T-cell (primary cell): ENCODE results near the gene IWS1. TPM values are rescaled to one million over a fixed set of nuclear protein-coding genes. Genes with fewer than 3 reads are reported as not detected.
"Not testable (repeated sequence)": the region's sequence is repeated elsewhere in the genome, so short reads cannot be mapped to it uniquely, and the experiment has no call there.

Experiments
- ATAC-seq, 4 experiments: fragments of 200-7000 bp in 3 of 4; fragments of 150-1000 bp in 1 of 4; cut with Tn5 transposase; replicated peaks in 1 of 4; 1 replicate in 3 of 4; 2 replicates in 1 of 4; pipeline ENCODE4 v1.10.0; 2021; ENCODE audit warnings: moderate library complexity in 3 of 4, mild to moderate bottlenecking in 2 of 4, moderate number of reproducible peaks in 1 of 4
- CTCF ChIA-PET, 2 donors: fragments of 300-600 bp; sonication (Branson Sonifier 250); formaldehyde crosslinking; loops; one replicate each; lab custom pipeline; 2022; ENCODE audit warnings: antibody characterized with exemption in 2 of 2; lab: Charles Lee
- POLR2A ChIA-PET, 2 donors: fragments of 300-600 bp; sonication (Branson Sonifier 250); formaldehyde crosslinking; loops; one replicate each; lab custom pipeline; 2022; ENCODE audit warnings: antibody characterized with exemption in 2 of 2; lab: Charles Lee
- DNase-seq, 35 experiments: peaks; one replicate each; pipeline versions ENCODE4 v3.0.0 to v3.0.0-alpha.2; 2013 to 2023
- H3K27ac ChIP-seq: one replicate; pipeline ENCODE4 v1.5.1; 2013; ENCODE audit warnings: low read length
- H3K27me3 ChIP-seq, 2 experiments: replicated peaks in 1 of 2; 1 replicate in 1 of 2; 2 replicates in 1 of 2; pipeline versions ENCODE4 v1.6.1 to v1.7.0; 2013; ENCODE audit warnings: low read length in 1 of 2, mixed read lengths in 1 of 2; ENCODE audit not compliant: control insufficient read depth in 2 of 2, insufficient read depth in 2 of 2; ENCODE audit errors: extremely low read depth in 1 of 2
- H3K36me3 ChIP-seq, 2 donors: 1 replicate in 1 of 2; 2 replicates in 1 of 2; pipeline versions ENCODE4 v1.6.1 to v1.7.0; 2013; ENCODE audit warnings: low read length in 1 of 2; ENCODE audit not compliant: control insufficient read depth in 2 of 2, insufficient read depth in 1 of 2; ENCODE audit errors: extremely low read depth in 1 of 2
- H3K4me1 ChIP-seq, 2 experiments: 1 replicate in 1 of 2; 2 replicates in 1 of 2; pipeline versions ENCODE4 v1.6.1 to v1.7.0; 2013; ENCODE audit warnings: low read length in 2 of 2, mixed read lengths in 1 of 2; ENCODE audit not compliant: insufficient read depth in 2 of 2, control insufficient read depth in 1 of 2; ENCODE audit errors: extremely low read depth in 1 of 2
- H3K4me3 ChIP-seq, 2 donors: 1 replicate in 1 of 2; 2 replicates in 1 of 2; pipeline versions ENCODE4 v1.5.1 to v1.7.0; 2013; ENCODE audit warnings: mild to moderate bottlenecking in 2 of 2, low read length in 1 of 2, moderate library complexity in 1 of 2; ENCODE audit not compliant: control insufficient read depth in 1 of 2; ENCODE audit errors: extremely low read depth in 1 of 2
- H3K9me3 ChIP-seq: 2 replicates; pipeline ENCODE4 v1.7.0; 2013
- H3K27ac Mint-ChIP-seq, 2 donors: one replicate each; pipeline ENCODE4 v1.8.0; 2020 to 2021; ENCODE audit warnings: mild to moderate bottlenecking in 2 of 2, mixed read lengths in 2 of 2
- H3K27me3 Mint-ChIP-seq, 2 donors: one replicate each; pipeline ENCODE4 v1.8.0; 2021 to 2022; ENCODE audit warnings: mixed read lengths in 2 of 2
- H3K36me3 Mint-ChIP-seq: one replicate; pipeline ENCODE4 v1.8.0; 2021; ENCODE audit warnings: mixed read lengths
- H3K4me1 Mint-ChIP-seq, 3 donors: one replicate each; pipeline ENCODE4 v1.8.0; 2020 to 2022; ENCODE audit warnings: mixed read lengths in 3 of 3, mild to moderate bottlenecking in 1 of 3
- H3K4me3 Mint-ChIP-seq, 3 donors: one replicate each; pipeline ENCODE4 v1.8.0; 2020 to 2022; ENCODE audit warnings: mild to moderate bottlenecking in 3 of 3, mixed read lengths in 3 of 3, moderate library complexity in 3 of 3
- H3K9me3 Mint-ChIP-seq, 3 donors: one replicate each; pipeline ENCODE4 v1.8.0; 2020 to 2022; ENCODE audit warnings: mixed read lengths in 3 of 3
- WGBS: methylation state at CpG from one replicate; pipeline ENCODE4 v1.1.5; 2013; ENCODE audit warnings: missing lambda C conversion rate; ENCODE audit not compliant: insufficient coverage; 5-methylcytosine and 5-hydroxymethylcytosine counted together
- total RNA-seq, 35 experiments: library from RNA in 6 of 35; stranded (reverse) in 6 of 35; fragments of 120-200 nt in 1 of 35; gene quantifications; one replicate each; pipeline versions ENCODE4 v1.2.1 to v1.2.4 and lab custom pipeline; 2013 to 2026

Gene IWS1
- total RNA-seq, 5 donors from 2014 or later (not counting 1 experiment from before 2014, with no cell fraction given), result 20.8 to 47.1 (median 42.6) TPM

GRCh38 chr2:127535918-127536317 lies 9.6 kb upstream of the IWS1 start:
- POLR2A ChIA-PET, result no interaction called here
- H3K4me3 ChIP-seq, result no peak overlapping the region

GRCh38 chr2:127535422-127535901 lies 9.2 kb upstream of the IWS1 start, which contains the start of gene MYO7B:
Gene MYO7B (plus strand): TSS chr2:127535683. CDS start chr2:127559723, 24,040 bp downstream.
- Mint-ChIP-seq H3K4me3 (no peak within 1 kb of the TSS), H3K27ac (no peak within 1 kb of the TSS), H3K36me3 (no peaks in the 10 kb centered on the region), H3K9me3 (peaks cover 0 to 1% (median 0%) of the 10 kb centered on the region in 3 donors), H3K27me3 (peaks cover 0 to 11% of the 10 kb centered on the region in 2 donors), H3K4me1 (no peaks in the 10 kb centered on the region)
- Histone ChIP-seq H3K4me3 (no peak within 1 kb of the TSS), H3K27ac (no peak within 1 kb of the TSS), H3K27me3 (peaks cover 0 to 28% of the 10 kb centered on the region in 2 experiments), H3K36me3 (no peaks in the 10 kb centered on the region), H3K4me1 (no peaks in the 10 kb centered on the region), H3K9me3 (no peaks in the 10 kb centered on the region)
- CTCF ChIA-PET, result no interaction called here
- no peak for ATAC-seq
- no peak for DNase-seq
- 79% methylated on average over 5 of the region's 11 CpGs for WGBS
- POLR2A ChIA-PET, result no interaction called here

More at GRCh38 chr2:127535918-127536317, 9.6 kb upstream of the IWS1 start:
- WGBS, result 84% methylated on average over 6 of the region's 6 CpGs
- H3K4me3 Mint-ChIP-seq, result no peak overlapping the region
- H3K27ac Mint-ChIP-seq, result no peak overlapping the region
- Histone ChIP-seq H3K4me1 (no peaks in the 10 kb centered on the region), H3K9me3 (no peaks in the 10 kb centered on the region), H3K36me3 (no peaks in the 10 kb centered on the region), H3K27ac (no peak overlapping the region), H3K27me3 (peaks cover 0 to 28% of the 10 kb centered on the region in 2 experiments)
- H3K9me3 Mint-ChIP-seq, result no peaks in the 10 kb centered on the region
- H3K36me3 Mint-ChIP-seq, result no peaks in the 10 kb centered on the region
- peaks cover 0 to 11% of the 10 kb centered on the region in 2 donors for H3K27me3 Mint-ChIP-seq
- CTCF ChIA-PET, result no interaction called here
- DNase-seq, result no peak
- H3K4me1 Mint-ChIP-seq, result no peaks in the 10 kb centered on the region
- no peak for ATAC-seq

- no peaks in the 10 kb centered on the region for H3K36me3 ChIP-seq
- H3K36me3 Mint-ChIP-seq, result no peaks in the 10 kb centered on the region
- H3K4me3 ChIP-seq, result no peak overlapping the region
- no peaks in the 10 kb centered on the region for H3K9me3 ChIP-seq
- ChIA-PET CTCF (no interaction called here), POLR2A (no interaction called here)
- H3K27me3 Mint-ChIP-seq, result peaks cover 0 to 9% of the 10 kb centered on the region in 2 donors
- no peak overlapping the region for H3K4me3 Mint-ChIP-seq
- no peak for ATAC-seq
- no peak for DNase-seq
- no peak overlapping the region for H3K27ac Mint-ChIP-seq
- no peak overlapping the region for H3K27ac ChIP-seq
- H3K4me1 ChIP-seq, result peaks cover 2 to 4% of the 10 kb centered on the region in 2 experiments
- H3K27me3 ChIP-seq, result peaks cover 0 to 25% of the 10 kb centered on the region in 2 experiments
- 94% methylated on average over 7 of the region's 8 CpGs for WGBS
- peaks cover 0 to 6% (median 4%) of the 10 kb centered on the region in 3 donors for H3K9me3 Mint-ChIP-seq
- H3K4me1 Mint-ChIP-seq, result peaks cover 6 to 8% (median 8%) of the 10 kb centered on the region in 3 donors
Measured at GRCh38 chr2:127532296-127532695, 6.0 kb upstream of the IWS1 start.

- ATAC-seq (no peak), DNase-seq (no peak)
- H3K27ac Mint-ChIP-seq, result no peak overlapping the region
- Histone ChIP-seq H3K9me3 (no peaks in the 10 kb centered on the region), H3K36me3 (no peaks in the 10 kb centered on the region), H3K27me3 (peaks cover 0 to 19% of the 10 kb centered on the region in 2 experiments), H3K4me1 (peaks cover 2 to 5% of the 10 kb centered on the region in 2 experiments), H3K4me3 (no peak overlapping the region), H3K27ac (no peak overlapping the region)
- no peaks in the 10 kb centered on the region for H3K36me3 Mint-ChIP-seq
- WGBS, result 89% methylated on average over 3 of the region's 4 CpGs
- H3K9me3 Mint-ChIP-seq, result peaks cover 0 to 6% (median 4%) of the 10 kb centered on the region in 3 donors
- no peak overlapping the region for H3K4me3 Mint-ChIP-seq
- ChIA-PET CTCF (interaction anchor here in 1 of 2 donors (2.0 kb wide), 1 partner anchor 52 kb away, joined by 4 read pairs; no protein-coding TSS in a partner anchor), POLR2A (no interaction called here)
- H3K4me1 Mint-ChIP-seq, result peaks cover 11 to 15% (median 15%) of the 10 kb centered on the region in 3 donors
- H3K27me3 Mint-ChIP-seq, result peaks cover 0 to 8% of the 10 kb centered on the region in 2 donors
Measured at GRCh38 chr2:127531221-127531648, 4.9 kb upstream of the IWS1 start.

GRCh38 chr2:127530245-127531140 lies 4.2 kb upstream of the IWS1 start:
- H3K27ac ChIP-seq, result no peak overlapping the region
- H3K4me1 ChIP-seq, result peaks cover 3 to 6% of the 10 kb centered on the region in 2 experiments
- no peak overlapping the region for H3K27ac Mint-ChIP-seq
- H3K9me3 Mint-ChIP-seq, result peaks cover 0 to 6% (median 4%) of the 10 kb centered on the region in 3 donors
- no peaks in the 10 kb centered on the region for H3K9me3 ChIP-seq
- WGBS, result no CpG with 5 or more reads among the region's 3 CpGs
- peaks cover 0 to 8% of the 10 kb centered on the region in 2 donors for H3K27me3 Mint-ChIP-seq
- H3K4me1 Mint-ChIP-seq, result peaks cover 13 to 18% (median 15%) of the 10 kb centered on the region in 3 donors
- DNase-seq, result no peak
- peaks cover 0 to 12% of the 10 kb centered on the region in 2 experiments for H3K27me3 ChIP-seq
- POLR2A ChIA-PET, result no interaction called here
- no peak overlapping the region for H3K4me3 ChIP-seq
- no peak overlapping the region for H3K4me3 Mint-ChIP-seq
- H3K36me3 Mint-ChIP-seq, result no peaks in the 10 kb centered on the region
- H3K36me3 ChIP-seq, result no peaks in the 10 kb centered on the region
- CTCF ChIA-PET, result interaction anchor here in 1 of 2 donors (2.0 kb wide), 1 partner anchor 51 kb away, joined by 4 read pairs; no protein-coding TSS in a partner anchor
- no peak for ATAC-seq

- POLR2A ChIA-PET, result interaction anchor here in 1 of 2 donors (0.7 kb wide), 1 partner anchor 54 kb away, joined by 5 read pairs; no protein-coding TSS in a partner anchor
- H3K27me3 Mint-ChIP-seq, H3K27ac ChIP-seq, DNase-seq, H3K9me3 ChIP-seq, H3K9me3 Mint-ChIP-seq, H3K27me3 ChIP-seq, H3K36me3 ChIP-seq, H3K4me3 Mint-ChIP-seq, H3K4me3 ChIP-seq, CTCF ChIA-PET, H3K27ac Mint-ChIP-seq, ATAC-seq, H3K36me3 Mint-ChIP-seq: not testable (repeated sequence)
- H3K4me1 ChIP-seq, result peaks cover 6 to 16% of the 10 kb centered on the region in 2 experiments
- no CpG with 5 or more reads among the region's 2 CpGs for WGBS
- H3K4me1 Mint-ChIP-seq, result peaks cover 18 to 25% (median 23%) of the 10 kb centered on the region in 3 donors
Measured at GRCh38 chr2:127529416-127529815, 3.1 kb upstream of the IWS1 start.
